H1 (cell line): ENCODE results near the gene RGS6. TPM values are rescaled to one million over a fixed set of nuclear protein-coding genes. Genes with fewer than 3 reads are reported as not detected.

ENCODE experiments used
- SIN3A ChIP-seq, 2 experiments: IDR thresholded peaks in 1 of 2; conservative IDR thresholded peaks in 1 of 2; 2 replicates each; pipeline ENCODE4 v1.6.1; 2011 to 2012; ENCODE audit warnings: low read length in 2 of 2, improper control_type of control experiment in 1 of 2, low read depth in 1 of 2, mild to moderate bottlenecking in 1 of 2
- SP2 ChIP-seq: IDR thresholded peaks from 2 replicates; pipeline ENCODE4 v1.6.1; 2012; ENCODE audit warnings: mild to moderate bottlenecking, low read length, inconsistent platforms
- TCF12 ChIP-seq: IDR thresholded peaks from 2 replicates; pipeline ENCODE4 v1.6.1; 2011; ENCODE audit warnings: low read depth, mild to moderate bottlenecking, low read length
- polyA plus RNA-seq, 7 experiments: library from polyadenylated mRNA; depleted of rRNA in 3 of 7; stranded (reverse) in 5 of 7; unstranded in 2 of 7; fragments of >200 nt in 5 of 7; fragments of 200-250 nt in 2 of 7; gene quantifications; 1 replicate in 5 of 7; 2 replicates in 1 of 7; 4 replicates in 1 of 7; pipeline versions ENCODE4 v1.2.1 to v1.2.3, GENCODE V29; 2011 to 2013; ENCODE audit warnings: missing spikeins in 2 of 7, mixed read lengths in 2 of 7
- total RNA-seq: library from RNA; stranded (reverse); fragmentation: NEBNext Ultra II Directional; extraction: Animal tissue kit (Norgen Biotek cat#: 25700); gene quantifications from 2 replicates; pipeline ENCODE4 v1.2.1, GENCODE V29; 2021

RGS6 gene
- total and polyA plus RNA-seq, 2 of the 8 experiments (the other 6 are each of a cell fraction or from before 2014, with no cell fraction given) = 0.26 to 1.1 TPM

- TF ChIP-seq TCF12 (no peak), SP2 (no peak), SIN3A (conservative IDR thresholded peaks at IDR 0.05 in 1 of 2, IDR thresholded peaks at IDR 0.05 in 1 of 2; ENCODE audit: low read depth in 1 of 2, low read length in 2 of 2) (no peak)
Observed at GRCh38 chr14:72485695-72486094, 553.5 kb downstream of the RGS6 start (continued).
